RPMI7951 (cell line): ENCODE measurements around the gene SLC6A19. TPM values are rescaled to one million over a fixed set of nuclear protein-coding genes. Genes with fewer than 3 reads are reported as not detected.
"Not testable (repeated sequence)": the region's sequence is repeated elsewhere in the genome, so short reads cannot be mapped to it uniquely, and the experiment has no call there.

ENCODE experiments used
- DNase-seq: peaks from one replicate; pipeline ENCODE4 v3.0.0-alpha.2; 2012; ENCODE audit warnings: low read depth
- total RNA-seq: library from RNA; depleted of rRNA; stranded (reverse); fragments of >200 nt; shearing (Covaris generic); gene quantifications from 2 replicates; pipeline ENCODE4 v1.2.3, GENCODE V29; 2014; rRNA removed

SLC6A19 gene
- not detected in 2 replicates for total RNA-seq

DNA sequence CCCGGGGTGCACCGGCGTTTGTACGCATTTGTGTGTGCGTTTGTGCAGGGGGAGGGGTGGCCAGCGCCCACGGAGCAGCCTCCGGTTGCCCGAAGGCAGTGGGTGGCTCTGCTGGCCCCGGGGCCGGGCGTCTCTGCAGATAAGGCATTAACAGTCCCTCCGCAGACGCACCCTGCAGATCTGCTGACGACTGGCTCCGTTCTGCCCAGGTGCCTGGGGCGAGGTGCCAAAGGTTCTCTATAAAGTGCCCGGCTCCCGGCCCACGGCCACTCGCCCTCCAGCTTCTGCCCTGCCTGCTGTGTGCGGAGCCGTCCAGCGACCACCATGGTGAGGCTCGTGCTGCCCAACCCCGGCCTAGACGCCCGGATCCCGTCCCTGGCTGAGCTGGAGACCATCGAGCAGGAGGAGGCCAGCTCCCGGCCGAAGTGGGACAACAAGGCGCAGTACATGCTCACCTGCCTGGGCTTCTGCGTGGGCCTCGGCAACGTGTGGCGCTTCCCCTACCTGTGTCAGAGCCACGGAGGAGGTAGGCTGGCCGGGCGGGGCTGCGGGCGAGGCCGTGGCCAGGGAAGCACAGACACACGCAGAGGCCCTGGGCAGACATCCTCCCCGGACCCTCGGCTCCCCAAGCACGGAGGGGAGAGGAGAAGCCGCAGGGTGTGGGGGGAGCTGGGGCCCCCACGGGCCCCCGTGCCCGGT, at the start of gene SLC6A19:
Gene SLC6A19 (plus strand): TSS at position 269 of the 699 bp plus-strand sequence. CDS start 56 bp downstream, at position 325.
- no peak for DNase-seq

DNA sequence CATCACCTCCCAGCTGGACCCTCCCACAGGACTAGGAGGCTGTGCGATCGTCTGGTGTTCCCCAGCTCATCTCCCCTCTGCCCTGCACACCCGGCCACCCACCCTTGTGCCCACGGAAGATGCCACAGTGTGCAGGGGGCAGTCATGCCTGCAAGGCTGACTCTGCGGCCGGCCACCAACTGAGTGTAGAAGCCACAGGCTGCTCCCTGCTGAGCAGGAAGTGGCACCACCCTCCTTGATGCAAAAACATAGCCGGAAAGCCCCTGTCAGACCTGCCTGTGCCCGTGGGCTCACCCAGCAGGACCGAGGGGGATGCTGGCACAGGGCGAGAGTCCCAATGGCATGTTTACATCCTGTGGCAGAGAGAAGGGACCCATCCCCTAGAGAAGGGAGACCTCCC, 49.2 kb upstream of the SLC6A19 start:
- peak; percentile 42 for DNase-seq

DNA sequence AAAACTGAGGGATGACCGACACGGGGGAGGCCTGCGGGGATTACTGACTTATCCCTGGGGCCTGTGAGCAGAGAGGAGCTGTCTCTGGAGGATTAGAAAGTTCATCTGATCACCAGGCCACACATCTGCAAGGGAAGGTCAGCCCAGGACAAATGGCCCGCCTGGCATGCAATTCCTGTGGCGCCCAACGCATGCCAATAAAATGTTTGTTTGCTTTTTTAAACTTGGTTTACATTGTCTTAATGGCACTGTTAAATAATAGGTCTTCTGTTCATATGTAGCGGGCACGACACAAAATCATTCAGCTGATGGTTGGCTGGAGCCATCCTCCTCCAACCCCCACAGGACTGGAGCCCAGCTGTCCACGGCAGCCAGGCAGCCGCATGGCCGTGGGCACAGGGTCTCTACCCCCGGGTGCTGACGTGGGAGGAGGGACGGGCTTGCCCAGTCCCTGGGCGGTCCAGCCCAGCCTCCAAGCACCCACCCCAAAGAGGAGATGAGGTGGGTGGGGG, 48.6 kb upstream of the SLC6A19 start:
- peak; percentile 79 for DNase-seq

DNA sequence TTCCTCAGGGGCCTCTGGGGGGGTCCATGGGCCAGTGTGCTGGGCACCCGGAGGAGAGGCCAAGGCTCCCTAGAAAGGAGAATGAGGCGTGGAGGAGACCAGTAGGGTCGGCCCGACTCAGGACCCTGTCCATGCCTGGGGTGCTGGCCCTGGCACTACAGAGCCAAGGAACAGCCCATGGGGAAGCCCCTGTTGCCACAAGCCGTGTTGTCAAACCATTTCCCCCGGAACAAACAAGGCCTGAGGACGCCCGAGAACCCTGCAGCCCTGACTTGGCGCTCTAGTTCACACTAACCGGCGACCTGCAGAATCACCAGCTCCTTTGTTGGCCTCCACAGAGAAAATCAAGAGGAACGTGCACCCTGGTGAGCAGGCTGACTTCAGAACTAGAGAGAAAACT, 48.0 kb upstream of the SLC6A19 start:
- DNase-seq = no peak

DNA sequence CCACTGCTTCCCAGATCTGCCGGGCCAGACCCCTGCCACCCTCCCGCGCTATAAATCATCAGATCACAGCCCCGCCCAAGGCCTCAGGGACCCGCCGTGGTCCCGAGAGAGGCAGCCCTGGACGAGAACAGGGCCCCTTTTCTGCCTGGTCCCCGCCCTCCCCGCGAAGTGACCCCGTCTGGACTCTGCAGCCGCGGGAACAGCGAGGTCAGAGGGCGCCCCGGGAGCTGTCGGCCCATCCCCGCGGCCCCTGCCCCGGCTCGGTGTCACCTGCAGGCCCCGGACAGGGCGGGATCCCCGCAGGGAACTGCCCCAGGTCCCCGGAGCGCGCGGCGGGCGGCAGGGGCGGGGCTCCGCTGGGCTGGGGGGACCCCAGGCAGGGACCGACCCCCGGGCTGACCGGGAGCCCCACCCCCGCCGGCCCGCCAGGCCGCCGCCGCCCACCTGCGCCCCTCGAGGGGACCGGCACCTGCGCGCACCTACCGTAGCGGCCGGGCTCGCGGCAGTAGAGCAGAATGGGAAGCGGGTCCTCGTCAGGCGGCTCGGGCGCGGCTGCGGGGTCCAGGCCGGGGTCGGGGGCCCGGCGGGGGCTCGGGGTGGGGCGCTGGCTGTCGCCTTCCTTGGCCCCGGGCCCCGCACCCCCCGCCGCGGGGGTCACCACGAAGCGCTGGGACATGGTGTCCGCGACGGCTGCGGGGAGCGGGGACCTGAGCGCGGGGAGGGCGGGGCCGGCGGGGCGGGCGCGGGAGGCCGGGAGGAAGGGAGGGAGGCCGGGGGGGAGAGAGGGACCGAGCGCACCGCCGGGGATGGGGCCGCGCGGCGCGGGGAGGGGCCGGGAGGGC, 46.0 kb upstream of the SLC6A19 start:
- DNase-seq = no peak

DNA sequence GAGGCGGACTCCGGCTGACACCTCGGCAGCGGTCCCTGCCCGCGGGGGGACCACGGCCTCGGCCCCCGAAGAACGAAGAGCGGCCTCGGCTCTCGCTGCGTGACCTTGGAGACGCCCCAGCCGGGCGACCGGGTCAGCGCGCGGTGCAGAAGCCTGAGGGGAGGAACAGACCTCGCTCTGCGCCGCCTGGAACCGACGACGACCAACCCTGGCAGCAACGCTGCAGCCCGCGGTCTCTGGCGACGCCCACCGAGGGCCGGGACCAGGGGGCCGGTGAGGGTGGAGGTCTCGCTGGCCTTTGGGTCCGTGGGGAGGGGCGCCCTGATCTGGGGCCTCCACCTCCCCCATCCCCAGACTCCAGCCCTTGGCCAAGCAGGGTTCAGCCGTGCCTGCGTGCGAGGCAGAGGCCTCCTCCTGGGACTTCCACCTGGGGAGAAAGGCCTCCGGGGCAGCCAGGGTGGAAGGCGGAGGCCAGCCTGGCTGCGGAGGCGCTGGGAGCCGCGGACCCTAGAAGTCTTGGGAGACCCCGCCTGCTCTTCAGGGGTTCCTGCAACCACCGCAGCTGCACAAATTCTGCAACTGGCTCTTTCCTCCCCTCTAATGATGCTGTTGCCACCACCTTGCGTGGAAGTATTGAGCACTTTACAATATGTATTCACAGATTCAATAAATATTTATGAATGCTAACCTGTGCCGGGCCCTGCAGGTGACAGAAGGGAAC, 45.2 kb upstream of the SLC6A19 start:
- no peak for DNase-seq

DNA sequence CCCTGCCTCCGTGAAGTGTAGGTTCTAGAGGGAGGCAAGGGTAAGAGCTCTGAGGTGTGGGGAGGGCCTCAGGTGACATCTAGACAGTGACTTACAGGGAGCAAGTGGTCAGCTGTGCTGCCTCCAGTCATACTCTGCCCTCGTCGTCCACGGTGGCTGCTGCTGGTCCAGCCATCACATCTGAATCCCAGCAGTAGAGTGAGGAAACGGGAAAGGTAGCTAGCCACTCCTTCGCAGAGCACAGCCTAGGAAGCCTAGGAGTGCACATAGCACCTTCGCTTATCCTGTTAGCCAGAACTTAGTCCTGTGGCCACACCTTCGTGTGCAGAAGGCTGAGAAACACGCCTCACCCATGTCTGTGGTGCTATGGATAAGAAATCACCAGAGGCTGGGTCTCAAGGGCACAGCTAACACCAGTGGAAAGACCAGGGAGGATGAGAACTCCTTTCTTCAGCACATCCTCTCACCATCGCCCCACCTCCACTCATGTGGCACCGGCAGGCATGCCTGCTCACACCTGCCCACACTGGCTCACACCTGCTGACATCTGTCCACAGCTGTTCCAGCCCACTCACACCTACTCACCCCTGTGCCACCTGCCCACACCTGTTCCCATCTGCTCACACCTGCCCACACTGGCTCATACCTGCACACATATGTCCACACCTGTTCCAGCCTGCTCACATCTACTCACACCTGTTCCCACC, 44.5 kb upstream of the SLC6A19 start:
- DNase-seq = no peak

DNA sequence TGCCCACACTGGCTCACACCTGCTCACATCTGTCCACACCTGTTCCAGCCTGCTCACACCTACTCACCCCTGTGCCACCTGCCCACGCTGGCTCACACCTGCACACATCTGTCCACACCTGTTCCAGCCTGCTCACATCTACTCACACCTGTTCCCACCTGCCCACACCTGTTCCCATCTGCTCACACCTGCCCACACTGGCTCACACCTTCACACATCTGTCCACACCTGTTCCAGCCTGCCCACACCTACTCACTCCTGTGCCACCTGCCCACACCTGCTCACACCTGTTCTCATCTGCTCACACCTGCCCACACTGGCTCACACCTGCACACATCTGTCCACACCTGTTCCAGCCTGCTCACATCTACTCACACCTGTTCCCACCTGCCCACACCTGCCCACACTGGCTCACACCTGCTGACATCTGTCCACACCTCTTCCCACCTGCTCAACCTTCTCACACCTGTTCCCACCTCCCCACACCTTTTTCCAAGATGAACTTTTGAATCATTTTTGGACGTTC, 43.9 kb upstream of the SLC6A19 start:
- DNase-seq = not testable (repeated sequence)

DNA sequence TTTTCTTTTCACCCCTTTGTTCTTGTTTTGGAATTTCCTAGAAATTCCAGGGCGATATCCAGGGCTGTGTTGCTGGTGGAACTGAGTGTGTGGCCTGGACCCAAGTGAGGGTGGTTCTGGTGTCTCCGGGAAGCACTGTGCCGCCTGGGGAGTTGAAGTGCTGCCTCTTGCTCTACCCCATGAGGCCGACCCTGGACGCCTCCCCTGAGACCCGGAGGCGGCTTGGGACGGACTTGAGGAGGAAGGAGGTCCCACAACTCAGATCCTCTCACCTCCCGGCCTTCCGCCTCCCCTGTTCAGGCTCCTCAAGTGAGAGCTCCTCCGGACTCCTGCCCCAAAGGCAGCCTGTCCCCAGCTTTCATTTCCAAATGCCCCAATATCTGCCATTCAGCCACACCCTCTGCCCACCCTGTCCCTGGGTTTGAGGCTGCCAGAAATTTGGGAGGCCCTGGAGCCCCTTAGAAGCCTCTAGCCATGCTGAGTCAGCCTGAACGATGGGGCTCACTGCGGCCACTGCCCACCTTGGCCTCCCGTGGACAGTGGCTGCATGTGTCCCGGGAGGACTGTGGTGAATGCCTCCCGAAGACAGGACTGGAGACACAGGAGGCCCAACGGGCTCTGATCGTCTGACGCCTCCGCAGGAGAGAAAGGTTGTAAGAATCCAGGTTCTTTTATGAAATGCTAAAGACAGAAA, 42.6 kb upstream of the SLC6A19 start:
- no peak for DNase-seq

DNA sequence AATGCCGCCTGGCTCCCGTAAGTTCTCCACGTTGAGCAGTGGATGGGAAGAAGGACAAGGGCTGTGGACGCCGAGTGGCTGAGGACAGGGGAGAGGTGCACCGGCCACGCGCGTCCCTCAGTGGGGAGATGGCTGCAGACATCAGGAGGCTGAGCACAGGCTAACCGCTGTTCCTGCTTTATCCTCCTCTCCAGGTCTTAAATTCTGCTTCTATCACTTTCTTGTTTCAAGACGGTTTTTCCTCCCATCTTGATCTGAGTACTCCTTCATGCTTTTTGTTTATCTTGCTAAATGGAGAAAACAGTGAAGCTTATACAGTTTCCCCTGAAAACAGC, 42.1 kb upstream of the SLC6A19 start:
- DNase-seq = no peak

DNA sequence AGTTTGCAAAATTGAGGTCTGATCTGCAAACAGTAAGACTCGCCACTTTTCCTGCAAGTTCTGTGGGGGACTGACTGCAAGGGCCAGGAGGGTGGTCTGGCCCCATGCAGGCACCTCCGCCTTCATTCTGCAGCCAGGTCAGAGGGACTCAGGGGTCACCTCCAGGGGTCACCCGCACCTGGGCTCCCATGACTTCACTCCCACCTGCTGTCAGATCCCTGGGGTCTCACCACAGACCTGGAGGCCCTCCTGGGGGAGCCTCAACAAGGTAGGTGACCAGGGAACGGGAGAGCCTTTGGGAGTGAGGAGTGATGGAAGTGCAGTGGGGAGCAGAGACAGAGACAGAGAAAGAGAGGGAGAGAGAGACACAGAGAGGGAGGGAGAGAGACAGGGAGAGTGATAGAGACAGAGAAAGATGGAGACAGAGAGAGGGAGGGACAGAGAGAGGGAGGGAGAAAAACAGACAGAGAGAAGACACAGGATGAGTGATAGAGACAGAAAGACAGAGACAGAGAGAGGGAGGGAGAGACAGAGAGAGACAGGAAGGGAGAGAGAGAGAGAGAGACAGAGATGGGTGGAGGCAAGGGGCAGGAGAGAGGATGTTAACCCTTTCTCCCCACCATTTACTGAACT, 41.5 kb upstream of the SLC6A19 start:
- DNase-seq = no peak

DNA sequence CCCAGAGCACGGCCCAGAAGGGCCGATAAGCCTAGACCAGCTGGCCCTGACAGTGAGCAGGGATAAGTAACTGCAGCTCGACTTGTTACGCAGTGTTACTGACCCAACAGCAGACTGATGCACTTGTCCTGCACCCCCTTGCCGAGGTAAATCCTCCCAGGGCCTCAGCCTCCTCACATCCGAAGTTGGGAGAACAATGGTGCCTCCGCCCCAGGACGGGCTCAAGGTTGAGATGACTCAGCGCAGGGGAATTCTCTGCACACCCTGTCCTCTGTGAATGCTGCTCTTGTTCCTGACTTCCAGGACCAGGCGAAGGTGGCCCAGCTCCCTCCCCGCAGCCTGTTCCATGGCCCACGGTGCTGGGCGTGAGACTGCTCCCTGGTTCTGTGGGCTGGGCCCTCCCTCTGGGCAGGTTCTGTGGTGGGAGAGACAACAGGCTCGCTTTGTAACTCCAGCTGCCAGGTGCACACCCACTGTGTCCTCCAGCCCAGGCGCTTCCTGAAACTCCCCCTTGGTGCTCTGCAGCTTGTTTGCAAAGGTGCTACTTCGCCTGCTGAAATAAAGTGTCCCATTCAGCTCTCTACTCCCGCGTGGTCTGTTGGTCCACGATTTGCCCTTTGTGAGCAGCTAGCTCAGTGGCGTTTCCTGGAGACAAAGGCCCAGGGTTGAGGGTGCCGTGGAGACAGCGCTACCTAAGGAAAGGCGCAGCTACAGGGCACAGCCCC, 40.1 kb upstream of the SLC6A19 start:
- DNase-seq = peak; percentile 55

DNA sequence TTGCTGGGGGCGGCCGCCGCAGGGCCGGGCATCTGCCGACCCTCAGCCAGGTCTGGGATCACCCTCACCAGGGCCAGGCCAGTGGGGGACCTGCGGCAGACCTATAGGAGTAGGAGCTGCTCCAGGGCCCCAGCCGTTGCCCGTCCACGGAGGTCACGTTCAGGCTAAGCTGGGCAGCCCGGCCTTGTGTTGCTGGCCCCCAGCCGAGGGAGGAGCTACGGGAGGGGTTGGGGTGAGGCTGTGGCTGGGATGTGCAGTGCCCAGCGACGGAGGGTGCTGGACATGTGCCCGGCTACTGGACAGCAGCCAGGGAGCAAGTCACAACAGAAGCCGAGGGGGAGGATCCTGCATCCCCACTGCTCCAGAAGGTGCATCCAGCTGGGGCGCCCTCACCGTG, 39.6 kb upstream of the SLC6A19 start:
- peak; percentile 63 for DNase-seq

DNA sequence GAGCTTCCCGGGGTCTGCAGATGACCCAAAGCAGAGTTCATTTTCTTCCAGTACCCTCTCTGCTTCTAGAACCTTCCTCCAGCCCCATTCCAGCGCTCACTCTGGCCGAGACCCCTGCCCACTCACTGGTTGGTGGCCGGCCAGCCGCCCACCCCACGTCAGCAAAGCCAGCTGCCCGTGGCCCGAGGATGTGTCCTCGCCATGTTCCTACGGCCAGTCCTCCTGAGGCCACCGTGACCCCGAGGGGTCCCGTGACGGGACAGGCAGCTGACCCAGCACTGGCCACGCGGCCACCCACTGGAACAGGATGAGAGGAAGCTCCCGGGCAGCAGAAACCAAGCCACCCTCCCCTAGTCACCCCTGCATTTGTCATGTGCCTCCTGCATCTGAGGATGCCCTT, 39.1 kb upstream of the SLC6A19 start:
- no peak for DNase-seq

DNA sequence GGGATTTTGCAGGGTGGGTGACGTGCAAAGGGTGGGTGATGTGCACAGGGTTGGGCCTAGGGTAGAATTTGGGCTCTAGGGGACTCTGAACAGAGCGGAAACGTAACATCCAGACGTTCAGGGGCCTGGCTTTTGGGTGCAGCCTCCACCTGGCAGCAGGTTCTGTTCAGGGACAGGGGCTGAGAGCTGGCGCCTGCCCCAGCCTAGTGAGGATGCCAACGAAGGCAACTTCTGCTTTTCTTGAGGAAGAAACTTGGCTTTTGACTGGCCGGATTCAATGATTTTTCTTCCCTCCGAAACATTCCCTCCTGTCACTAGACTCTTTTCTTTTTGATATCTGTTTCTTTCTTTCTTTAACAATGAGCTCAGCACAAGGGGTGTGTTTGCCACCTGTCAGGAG, 38.6 kb upstream of the SLC6A19 start:
- no peak for DNase-seq

DNA sequence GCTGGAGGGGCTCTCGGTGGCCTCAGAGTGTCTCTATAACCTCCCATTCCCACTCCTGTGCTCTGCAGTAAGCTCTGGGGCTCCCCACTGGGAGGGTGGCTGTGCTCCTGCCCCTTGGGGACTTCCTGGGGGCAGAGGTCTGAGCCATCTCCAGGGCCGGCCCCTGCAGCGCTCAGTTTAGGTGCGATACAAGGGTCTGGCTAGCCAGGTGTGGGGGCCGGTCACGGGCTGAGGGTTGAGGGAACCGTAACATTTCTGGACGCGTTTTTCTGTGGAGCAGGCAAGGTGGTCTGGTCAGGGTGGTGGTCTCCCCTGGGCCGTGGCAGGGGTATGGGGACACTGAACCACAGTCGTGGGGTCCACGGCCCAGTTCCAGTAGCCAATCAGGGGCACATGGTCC, 38.0 kb upstream of the SLC6A19 start:
- DNase-seq = no peak

DNA sequence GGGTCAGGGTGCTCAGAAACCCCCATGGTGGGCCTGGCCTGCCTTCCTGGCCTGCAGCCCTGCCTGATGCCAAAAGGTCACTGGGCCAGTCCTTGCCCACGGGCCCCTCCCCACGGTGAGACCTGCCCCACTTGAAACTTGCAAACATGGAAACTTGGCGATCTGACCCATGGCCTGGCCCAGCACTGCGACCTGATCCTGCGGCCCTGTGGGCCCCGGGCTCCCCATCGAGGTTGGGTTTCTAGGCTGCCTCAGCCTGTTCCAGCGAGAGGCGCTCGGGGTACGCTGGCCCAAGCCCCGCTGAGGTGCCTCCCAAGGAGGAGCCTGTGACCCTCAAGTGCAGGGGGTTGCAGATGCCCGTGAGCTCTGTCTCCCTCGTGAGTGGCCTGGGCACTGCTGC, 37.5 kb upstream of the SLC6A19 start:
- no peak for DNase-seq

DNA sequence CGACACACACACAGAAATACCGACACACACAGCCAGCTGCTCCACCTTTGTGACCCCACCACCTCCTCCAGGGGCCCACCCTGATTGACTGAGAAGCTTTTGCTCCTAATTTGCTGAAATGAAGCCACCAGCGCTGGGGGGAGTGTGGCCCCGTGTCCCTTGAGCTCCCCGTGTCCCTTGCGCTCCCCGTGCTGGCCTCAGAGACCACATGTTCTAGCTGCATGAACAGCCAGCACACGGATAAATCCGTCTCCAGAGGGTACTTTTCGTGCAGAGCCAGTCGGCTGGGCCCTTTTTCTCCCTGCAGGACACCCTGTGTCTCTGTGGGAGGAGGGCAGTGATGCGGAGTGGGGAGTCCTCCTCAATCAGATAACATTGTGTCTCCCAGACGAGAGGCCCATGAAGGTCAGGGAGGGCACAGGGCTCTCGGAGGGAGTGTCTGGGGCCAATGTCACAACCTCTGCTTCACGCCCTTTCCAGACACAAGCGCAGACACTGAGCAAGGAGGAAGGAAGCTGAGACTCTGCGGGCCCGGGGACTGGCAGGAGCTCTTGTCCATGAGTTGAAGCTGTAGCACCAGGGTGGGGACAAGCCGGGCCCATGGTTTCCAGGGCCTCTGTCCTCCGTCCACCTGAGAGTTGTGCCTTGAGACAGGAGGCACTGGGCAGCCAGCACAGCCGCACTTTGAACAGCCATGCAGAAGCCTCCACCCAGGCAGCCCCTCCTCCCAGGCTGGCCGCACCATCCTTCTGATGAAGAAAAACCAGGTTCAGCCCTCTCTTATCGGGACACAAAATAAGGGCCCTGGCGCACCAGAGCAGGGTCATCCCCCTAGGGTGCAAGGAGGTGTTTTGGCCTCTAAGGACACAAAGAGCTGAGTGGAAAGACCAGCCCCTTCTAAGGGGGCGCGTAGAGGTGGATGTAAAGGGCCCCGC, 36.4 kb upstream of the SLC6A19 start:
- no peak for DNase-seq

DNA sequence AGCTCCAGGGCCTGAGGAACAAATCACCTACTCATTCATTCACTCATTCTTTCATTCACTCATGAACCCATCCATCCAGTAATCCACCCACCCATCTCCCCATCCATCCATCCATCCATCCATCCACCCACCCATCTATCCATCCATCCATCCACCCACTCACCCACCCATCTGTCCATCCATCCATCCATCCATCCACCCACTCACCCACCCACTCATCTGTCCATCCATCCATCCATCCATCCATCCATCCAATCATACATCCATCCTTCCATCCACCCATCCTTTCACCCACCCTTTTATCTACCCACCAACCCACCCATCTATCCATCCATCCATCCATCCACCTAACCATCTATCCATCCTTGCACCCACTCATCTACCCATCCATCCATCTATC, 35.5 kb upstream of the SLC6A19 start:
- no peak for DNase-seq
